Endothelial cell of umbilical vein (primary cell): ENCODE results near the gene RAB4A.

Source experiments
- FOS ChIP-seq: IDR thresholded peaks from 2 replicates; pipeline ENCODE4 v1.6.1; 2011; ENCODE audit warnings: mild to moderate bottlenecking, low read length, moderate library complexity, borderline replicate concordance; ENCODE audit not compliant: insufficient read depth
- TF ChIP-seq, protein P1 (sequence below), 2 donors: IDR thresholded peaks; 1 replicate in 1 of 2; 2 replicates in 1 of 2; pipeline ENCODE4 v1.5.1; 2011; ENCODE audit warnings: low read length in 2 of 2, mild to moderate bottlenecking in 2 of 2, moderate library complexity in 2 of 2, control low read depth in 1 of 2, inconsistent platforms in 1 of 2, low read depth in 1 of 2; ENCODE audit not compliant: insufficient read depth in 1 of 2; ENCODE audit errors: extremely low read depth in 1 of 2

DNA sequence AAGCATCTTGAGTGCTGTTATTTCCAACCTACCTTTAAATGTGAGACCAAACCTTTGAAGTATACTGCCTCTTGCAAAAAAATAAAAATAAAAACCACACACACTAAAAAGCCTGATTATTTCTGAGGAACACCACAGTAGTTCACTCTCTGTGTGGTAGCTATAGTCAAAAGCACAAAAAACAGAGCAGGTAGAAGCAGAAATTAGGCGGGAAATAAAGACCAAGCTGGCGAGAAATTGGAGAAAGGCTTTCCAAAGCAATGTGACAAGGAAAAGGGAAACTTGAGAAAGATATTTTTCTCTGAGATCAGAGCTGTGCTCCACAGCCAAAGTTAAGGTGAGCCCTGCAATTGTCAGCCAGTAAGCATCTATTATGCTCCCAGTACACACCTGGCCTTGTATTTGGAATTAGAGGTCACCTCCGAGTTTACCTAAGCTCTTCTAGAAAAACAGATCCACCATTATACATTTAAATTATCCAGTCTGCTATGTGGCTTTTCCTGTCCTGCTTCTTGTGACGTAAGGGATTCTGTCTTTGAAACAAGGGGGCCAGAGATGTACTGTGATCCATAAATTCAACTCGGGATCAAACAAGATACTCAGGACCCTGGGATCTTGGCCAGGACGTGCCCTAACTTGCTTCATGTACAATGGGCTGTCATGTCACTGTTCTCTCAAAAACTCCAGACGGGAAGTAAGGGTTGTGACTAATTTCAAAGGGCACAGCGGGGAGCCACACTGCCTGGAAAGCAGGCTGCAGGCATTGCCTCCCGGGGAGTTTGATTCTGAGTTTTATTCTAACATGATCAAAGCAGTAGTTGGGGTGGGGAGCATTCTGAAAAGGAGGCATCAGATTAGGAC, 39.8 kb upstream of the RAB4A start:
- TF ChIP-seq FOS, result no peak
- TF ChIP-seq, protein P1, sequence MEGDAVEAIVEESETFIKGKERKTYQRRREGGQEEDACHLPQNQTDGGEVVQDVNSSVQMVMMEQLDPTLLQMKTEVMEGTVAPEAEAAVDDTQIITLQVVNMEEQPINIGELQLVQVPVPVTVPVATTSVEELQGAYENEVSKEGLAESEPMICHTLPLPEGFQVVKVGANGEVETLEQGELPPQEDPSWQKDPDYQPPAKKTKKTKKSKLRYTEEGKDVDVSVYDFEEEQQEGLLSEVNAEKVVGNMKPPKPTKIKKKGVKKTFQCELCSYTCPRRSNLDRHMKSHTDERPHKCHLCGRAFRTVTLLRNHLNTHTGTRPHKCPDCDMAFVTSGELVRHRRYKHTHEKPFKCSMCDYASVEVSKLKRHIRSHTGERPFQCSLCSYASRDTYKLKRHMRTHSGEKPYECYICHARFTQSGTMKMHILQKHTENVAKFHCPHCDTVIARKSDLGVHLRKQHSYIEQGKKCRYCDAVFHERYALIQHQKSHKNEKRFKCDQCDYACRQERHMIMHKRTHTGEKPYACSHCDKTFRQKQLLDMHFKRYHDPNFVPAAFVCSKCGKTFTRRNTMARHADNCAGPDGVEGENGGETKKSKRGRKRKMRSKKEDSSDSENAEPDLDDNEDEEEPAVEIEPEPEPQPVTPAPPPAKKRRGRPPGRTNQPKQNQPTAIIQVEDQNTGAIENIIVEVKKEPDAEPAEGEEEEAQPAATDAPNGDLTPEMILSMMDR (IDR thresholded peaks at IDR 0.05; ENCODE audit: extremely low read depth in 1 of 2, insufficient read depth in 1 of 2, low read depth in 1 of 2, low read length in 2 of 2), result no peak
